ENCODE results near the gene LMOD3.
A peak's percentile ranks its signal among the peaks of the same experiment; 100 is the strongest.

The LMOD3 gene

DNA sequence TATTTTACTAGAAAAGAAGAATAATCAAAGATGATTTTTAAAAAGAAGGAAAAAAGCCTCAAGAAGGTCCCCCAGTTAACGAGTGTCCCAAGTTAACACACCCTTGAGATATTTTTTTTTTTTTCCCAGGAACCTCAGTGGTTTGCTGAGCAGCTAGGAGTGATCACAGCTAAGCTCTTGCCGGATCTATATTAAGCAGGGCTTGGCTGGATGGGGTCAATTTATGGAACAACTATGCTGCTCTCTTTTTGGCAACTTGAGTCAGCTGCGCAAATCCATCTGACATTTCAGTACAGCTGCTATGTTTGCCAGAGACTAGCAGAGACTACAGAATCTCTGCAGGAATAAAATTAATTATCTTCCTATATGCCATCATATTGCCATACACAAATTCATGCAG lies at the start of gene LMOD3:
TSS of gene LMOD3 (minus strand) at position 193 of the 400 bp plus-strand sequence. CDS start 209 bp downstream, outside the sequence.
- DNase-seq: no peak
- in situ Hi-C loops (cut with HindIII; ENCODE audit: low pct_ligation_motif_present, low pct_unique_long_range_greater_than_20kb, low sequenced_read_pairs): no loop called here

DNA sequence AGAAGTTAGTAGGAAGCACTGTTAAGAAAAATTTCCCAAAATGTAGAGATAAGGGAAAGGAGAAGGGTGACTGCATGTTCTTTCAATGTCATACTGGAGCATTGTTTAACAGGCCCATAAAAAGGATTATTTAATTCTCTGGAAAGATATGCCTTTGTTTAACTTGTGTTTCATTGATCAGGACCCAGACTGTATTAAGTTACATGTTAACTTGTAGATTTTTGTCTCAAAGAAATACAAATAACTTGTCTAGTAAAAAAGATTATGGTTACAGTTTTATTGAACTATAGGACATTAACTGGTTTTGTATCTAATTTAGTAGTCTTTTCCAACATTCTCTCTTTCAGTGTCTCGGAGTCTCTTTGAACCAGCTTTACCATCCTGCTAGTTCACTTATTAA lies 49.7 kb upstream of the LMOD3 start:
- in situ Hi-C loops (cut with HindIII; ENCODE audit: low pct_ligation_motif_present, low pct_unique_long_range_greater_than_20kb, low sequenced_read_pairs): no loop called here
- no peak for DNase-seq

DNA sequence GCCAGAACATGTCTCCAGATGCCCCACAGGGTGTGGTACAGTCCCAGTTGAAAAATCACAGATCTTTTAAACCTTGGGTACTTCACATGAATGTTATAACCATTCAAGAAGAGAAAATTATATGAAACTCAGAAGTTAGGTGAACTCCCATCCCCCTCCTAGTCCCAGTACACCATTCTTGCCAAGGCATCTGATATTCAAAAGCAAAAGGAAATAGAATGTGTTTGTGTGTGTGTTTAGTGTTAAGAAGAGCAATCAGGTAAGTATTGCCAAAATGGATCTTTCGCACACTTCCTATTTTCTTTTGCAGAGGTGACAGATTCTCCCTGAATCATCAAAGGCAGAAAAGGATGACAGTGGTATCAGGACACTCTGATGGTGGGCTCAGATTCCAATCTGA lies 44.1 kb upstream of the LMOD3 start:
- in situ Hi-C loops (cut with HindIII; ENCODE audit: low pct_ligation_motif_present, low pct_unique_long_range_greater_than_20kb, low sequenced_read_pairs): no loop called here
- no peak for DNase-seq

DNA sequence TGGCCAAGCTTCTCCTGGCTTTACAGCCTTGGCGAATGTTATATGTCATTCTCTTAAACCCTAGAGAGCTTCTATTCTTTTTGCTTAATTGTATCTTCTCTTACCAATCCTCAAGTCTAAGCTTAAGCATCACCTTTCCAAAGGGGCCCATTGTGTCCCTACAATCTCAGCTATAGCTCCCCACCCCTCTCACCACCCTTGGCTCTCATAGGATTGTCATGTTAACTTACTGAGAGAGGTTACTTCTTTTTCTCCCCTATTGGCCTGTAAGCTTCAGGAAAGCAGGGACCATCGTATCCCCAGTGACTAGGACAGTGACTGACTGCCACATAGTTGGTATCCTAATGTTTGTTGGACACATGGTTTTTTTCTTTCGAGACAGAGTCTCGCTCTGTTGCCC lies 43.3 kb upstream of the LMOD3 start:
- in situ Hi-C loops (cut with HindIII; ENCODE audit: low pct_ligation_motif_present, low pct_unique_long_range_greater_than_20kb, low sequenced_read_pairs): no loop called here

DNA sequence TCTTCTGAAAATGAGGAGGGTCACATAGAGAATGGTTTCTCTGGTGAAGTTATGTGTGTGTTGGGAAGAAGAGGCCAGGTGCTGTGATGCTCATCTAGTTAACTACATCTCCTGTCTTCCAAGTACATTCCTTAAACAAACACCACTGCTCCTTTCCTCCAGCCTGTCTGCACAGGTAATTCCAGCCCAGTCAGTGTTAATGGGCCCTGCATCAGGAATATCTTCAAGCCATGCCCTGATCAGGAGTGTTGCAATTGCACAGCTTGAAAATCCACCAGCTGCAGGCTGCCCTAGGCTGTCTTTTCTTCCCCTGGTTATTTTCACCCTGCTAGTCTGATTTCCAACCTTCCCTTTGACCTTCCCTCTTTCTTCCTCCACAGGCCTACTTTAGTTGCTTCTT lies 41.9 kb upstream of the LMOD3 start:
- DNase-seq: no peak
- in situ Hi-C loops (cut with HindIII; ENCODE audit: low pct_ligation_motif_present, low pct_unique_long_range_greater_than_20kb, low sequenced_read_pairs): no loop called here

More for the DNA sequence above, 43.3 kb upstream of the LMOD3 start:
- DNase-seq: no peak

DNA sequence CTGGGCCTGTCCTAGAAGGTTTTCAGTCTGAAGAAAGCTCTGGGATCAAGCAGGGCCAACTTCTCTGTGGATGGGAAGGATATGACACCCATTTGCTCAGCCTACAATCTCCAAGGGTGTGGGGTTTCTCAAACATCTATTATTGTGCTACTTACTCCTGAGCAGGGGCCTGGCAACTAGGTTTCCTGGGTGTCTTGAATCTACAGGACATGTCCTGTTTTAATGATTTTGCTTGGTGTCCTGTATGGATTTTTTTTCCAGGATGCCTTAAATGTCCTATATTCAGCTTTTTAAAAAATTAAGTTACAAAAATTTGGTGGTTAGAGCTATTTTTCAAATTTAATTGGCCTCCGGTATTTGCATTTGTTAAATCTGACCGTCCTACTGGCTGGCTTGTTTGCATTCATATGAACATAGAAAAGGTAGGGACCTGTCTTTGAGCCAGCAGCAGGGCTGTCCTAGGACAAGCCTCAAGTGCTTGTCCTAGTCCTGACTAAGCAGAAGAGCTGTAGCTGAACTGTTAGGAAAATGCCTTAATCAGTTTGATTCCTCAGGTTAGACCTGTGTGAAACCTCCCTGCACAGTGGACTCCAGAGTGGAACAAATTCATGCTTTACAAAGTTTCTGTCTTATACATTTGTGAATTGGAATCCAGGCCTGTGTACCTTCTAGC lies 40.0 kb upstream of the LMOD3 start:
- no peak for DNase-seq
- in situ Hi-C loops (cut with HindIII; ENCODE audit: low pct_ligation_motif_present, low pct_unique_long_range_greater_than_20kb, low sequenced_read_pairs): no loop called here

DNA sequence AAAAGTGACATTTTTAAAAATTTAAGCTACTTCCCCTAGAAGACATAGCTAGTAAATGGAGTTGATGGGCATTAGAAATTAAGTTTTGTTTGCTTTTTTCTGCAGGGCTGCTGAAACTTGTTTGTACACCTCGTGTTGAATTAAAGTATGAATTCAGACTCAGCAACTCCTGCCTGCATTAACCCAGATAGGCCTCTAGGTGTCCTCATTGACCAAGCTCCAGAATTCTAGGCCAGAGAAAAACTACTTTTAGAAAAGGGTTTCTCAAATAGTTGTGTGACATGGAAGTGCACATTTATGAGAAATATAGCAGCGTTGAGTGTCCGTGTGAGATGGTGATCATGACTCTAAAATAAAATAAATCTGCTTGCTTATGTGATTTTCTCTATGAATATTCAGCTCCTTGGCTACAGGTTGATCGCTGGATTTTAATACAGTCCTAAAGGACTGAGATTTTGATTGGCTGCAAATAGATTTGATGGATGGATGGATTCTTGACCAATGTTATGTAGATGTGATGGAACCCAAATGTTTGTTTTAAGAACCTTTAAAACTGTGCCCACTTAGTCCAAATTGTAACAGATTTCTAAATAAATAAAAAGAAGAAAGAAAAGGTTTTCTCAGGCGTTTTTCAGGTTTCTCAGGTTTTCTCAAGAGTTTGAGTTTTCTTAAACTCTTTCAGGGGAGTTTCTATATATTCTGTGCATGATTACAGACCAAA lies 39.4 kb upstream of the LMOD3 start:
- in situ Hi-C loops (cut with HindIII; ENCODE audit: low pct_ligation_motif_present, low pct_unique_long_range_greater_than_20kb, low sequenced_read_pairs): no loop called here
- DNase-seq: peak; percentile 49

DNA sequence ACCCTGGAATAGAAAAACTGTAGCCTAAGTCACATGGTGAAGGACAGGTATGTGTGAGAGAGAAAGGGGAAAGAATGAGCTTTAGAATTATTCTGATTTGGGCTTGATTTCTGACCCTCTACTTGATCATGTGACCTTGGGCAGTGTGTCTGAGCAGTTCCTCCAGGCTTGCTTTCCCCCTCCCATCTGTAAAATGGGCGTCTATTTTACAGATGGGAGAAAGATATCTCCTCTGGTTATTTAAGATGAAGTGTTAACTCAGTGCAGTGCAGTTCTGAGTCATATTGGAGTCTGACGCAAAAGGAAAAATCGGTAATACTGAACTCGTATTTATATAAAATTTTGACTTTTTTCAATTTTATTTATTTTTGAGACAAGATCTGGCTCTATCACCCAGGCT lies 38.1 kb upstream of the LMOD3 start:
- in situ Hi-C loops (cut with HindIII; ENCODE audit: low pct_ligation_motif_present, low pct_unique_long_range_greater_than_20kb, low sequenced_read_pairs): no loop called here
- DNase-seq: no peak

DNA sequence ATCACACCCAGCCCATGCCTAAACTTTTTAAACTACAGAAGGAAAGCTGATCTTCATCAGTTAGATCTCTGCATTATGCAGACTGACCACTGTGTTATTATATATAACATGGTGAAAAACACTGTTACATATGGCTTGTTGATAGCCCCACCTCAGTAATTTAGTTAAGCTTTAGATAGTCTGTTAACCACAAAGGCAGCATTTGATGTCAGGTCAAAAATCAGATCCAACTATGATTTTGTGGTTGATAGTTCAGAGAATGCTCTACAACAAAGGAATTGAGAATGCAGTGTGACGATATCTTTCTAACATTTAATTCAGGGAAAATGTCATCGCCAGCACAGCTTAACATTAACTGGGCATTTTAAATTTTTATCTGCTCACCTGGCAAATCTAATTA lies 37.7 kb upstream of the LMOD3 start:
- no peak for DNase-seq
- in situ Hi-C loops (cut with HindIII; ENCODE audit: low pct_ligation_motif_present, low pct_unique_long_range_greater_than_20kb, low sequenced_read_pairs): no loop called here

DNA sequence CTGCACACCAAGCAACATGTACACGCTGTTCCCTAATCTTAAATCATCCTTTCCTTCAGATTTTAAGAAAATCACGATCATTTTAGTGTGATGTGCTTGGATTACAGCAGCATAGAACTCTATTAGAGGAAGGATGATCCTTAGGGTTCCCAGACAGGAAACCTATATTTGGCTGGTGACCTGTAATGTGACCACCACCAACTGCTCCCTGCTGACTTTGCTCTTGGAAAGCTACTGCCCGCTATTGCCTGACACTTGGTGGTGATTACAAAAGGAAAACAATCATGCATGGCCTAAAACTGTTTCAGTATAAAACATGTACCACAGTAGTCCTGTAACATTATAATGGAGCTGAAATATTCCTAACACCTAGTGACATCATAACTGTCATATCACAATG lies 27.2 kb upstream of the LMOD3 start:
- in situ Hi-C loops (cut with HindIII; ENCODE audit: low pct_ligation_motif_present, low pct_unique_long_range_greater_than_20kb, low sequenced_read_pairs): no loop called here

DNA sequence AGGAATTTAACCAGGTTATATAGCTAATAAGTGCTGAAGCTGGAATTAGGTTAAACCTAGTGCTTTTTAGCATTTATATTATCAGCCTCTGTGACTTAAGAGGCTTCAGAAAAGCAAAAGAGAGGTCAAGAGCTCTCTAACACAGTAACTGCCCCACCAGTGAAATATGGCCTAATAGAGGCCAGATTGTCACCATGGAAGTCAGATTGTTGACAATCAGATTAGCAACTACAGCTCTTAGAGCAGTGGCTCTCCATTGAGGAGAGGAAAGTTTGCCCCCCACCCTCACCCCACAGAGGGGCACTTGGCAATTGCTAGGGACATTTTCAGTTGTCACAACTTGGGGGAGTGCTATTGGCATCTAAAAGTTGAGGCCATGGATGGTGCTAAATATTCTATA lies 23.3 kb upstream of the LMOD3 start:
- in situ Hi-C loops (cut with HindIII; ENCODE audit: low pct_ligation_motif_present, low pct_unique_long_range_greater_than_20kb, low sequenced_read_pairs): no loop called here
- DNase-seq: no peak

More for the DNA sequence above, 27.2 kb upstream of the LMOD3 start:
- DNase-seq: no peak

DNA sequence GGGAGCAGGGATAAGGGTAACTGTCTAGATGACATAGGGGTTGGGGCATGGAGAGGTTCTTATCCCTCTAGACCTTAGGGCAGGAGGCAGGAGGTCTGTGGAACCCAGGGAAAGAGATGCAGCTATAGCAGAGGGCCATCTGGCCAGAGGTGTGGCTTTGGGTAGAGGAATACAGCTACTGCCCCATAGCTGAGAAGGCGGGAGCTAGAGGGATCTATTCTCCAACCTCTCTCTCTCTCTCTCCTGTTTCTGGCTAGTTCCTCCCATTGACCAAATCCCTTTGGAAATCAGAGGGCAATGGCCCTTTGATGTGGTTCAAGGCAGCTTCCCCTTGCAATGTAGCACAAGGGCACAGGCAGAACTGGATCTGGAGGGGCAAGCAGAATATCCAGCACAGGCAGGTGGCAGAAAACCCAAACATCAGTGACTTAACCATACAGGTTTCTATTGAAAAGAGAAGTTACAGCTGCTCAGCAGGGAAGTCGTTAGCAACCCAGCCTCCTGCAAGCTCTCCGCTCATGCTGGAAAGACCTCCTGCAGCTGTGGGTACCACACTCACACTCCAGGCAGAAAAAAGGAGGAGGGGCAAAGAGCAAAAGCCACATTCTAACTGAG lies 22.3 kb upstream of the LMOD3 start:
- no peak for DNase-seq
- in situ Hi-C loops (cut with HindIII; ENCODE audit: low pct_ligation_motif_present, low pct_unique_long_range_greater_than_20kb, low sequenced_read_pairs): no loop called here

DNA sequence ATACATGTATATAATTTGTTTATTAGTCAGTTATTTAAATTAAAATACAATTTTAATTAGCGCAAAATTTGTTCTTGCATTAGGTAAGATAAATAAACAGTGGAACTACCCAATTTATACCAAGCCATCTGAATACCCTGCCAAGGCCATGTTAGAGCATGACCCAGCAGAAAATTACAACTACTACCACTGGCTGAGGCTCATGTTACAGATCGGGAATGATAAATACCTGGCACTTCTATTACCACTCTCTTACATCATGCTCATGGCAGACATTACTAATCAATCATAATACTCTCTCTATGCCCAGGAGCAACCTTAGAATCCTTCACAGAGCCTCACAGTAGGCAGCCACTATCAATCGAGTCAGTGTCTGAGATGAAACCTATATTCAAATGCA lies 21.2 kb upstream of the LMOD3 start:
- DNase-seq: no peak
- in situ Hi-C loops (cut with HindIII; ENCODE audit: low pct_ligation_motif_present, low pct_unique_long_range_greater_than_20kb, low sequenced_read_pairs): no loop called here

DNA sequence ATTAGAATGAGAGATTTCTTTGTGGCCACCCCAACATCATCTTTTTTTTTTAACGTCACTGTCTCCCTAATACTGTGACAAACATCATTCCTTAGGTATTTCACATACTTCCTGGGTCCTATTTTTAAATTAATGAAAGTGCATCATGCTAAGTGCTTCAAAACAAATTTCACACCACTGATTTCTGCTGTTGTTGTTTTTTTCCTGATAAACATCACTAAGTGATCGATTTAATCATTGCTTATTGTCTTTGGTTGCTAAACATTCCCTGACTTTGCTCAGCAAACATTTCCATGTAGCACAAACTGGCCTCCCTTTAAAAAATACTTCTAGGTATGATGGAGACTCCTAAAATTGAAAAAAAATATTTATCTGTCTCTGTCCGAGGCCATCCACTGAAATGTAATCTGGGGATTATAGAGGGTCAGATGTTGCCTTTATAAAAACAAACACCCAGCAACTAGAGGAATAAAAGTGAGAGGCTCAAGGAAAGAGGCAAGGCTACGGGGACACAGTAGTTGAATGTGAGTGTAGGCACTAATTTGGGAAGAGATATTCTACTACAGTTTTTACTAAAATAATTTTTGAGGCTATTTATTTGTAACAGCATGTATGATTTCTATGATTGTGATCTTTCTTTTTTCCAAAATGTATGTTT lies 20.5 kb upstream of the LMOD3 start:
- in situ Hi-C loops (cut with HindIII; ENCODE audit: low pct_ligation_motif_present, low pct_unique_long_range_greater_than_20kb, low sequenced_read_pairs): no loop called here
- DNase-seq: no peak

DNA sequence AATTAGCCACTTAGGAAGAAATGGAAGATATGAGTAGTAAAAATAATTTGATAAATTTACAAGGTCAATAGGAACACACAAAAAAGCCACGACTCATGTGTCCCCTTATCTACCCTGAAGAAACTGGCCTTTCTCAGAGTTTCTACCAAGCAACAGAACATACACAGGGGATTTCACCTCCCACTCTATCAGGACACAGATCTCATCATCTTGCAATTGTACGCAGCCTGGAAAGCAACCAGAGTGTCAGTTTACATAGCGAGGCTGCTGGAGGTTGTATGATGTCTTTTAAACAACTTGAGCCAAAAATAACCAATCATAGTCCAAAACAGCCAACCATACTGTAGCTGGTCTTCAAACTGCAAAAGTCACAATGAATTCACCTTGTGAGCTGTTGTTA lies 19.7 kb upstream of the LMOD3 start:
- in situ Hi-C loops (cut with HindIII; ENCODE audit: low pct_ligation_motif_present, low pct_unique_long_range_greater_than_20kb, low sequenced_read_pairs): no loop called here
- DNase-seq: no peak

DNA sequence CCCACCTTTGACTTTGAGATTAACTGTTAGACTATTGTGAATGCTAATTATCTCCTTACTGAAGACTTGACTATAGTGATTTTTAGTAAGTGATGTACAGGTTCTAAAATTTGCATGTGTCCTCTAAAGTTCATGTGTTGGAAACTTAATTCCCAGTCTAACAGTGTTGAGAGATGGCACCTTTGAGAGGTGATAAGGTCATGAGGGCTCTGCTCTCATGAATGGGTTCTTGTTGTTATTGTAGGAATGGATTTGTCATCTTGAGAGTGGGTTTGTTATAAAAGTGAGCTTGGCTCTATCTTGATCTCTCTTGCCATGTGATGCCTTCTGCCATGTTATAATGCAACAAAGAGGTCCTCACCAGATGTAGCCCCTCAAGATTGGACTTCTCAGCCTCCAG lies 18.9 kb upstream of the LMOD3 start:
- in situ Hi-C loops (cut with HindIII; ENCODE audit: low pct_ligation_motif_present, low pct_unique_long_range_greater_than_20kb, low sequenced_read_pairs): no loop called here
- no peak for DNase-seq

DNA sequence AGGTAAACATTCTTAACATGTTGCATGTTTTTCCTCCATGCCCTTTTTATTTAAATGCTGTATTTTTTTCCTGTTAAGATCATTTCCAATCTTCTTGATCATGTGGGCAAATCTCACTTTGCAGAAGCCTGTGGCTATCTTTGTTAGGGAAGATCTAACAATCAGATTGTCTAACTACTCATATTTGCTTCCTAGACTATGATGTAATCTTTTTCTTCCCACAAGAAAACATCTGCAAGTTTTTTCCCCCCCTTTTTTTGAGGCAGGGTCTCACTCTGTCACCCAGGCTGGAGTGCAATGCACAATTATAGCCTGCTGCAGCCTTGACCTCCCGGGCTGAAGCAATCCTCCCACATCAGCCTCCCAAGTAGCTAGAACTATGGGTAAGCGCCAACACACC lies 15.0 kb upstream of the LMOD3 start:
- in situ Hi-C loops (cut with HindIII; ENCODE audit: low pct_ligation_motif_present, low pct_unique_long_range_greater_than_20kb, low sequenced_read_pairs): no loop called here
- no peak for DNase-seq

DNA sequence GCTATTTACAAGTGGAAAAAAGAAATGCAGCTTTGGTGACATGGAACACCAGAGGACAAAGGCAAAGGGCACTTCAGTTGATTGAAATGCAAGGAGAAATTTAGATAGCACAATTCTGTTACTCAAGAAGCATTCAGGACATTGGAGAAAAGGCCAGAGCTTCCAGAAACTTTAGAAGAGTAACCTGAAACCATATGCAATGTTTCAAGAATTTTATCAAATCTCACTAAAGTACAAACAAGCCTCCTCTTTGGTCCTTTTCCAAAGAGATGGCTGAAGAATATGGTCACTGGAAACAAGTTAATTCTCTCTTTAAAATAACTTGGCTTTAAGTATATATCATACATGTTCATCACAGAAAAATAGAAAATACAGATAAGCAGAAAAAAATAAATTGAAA lies 14.6 kb upstream of the LMOD3 start:
- in situ Hi-C loops (cut with HindIII; ENCODE audit: low pct_ligation_motif_present, low pct_unique_long_range_greater_than_20kb, low sequenced_read_pairs): no loop called here

DNA sequence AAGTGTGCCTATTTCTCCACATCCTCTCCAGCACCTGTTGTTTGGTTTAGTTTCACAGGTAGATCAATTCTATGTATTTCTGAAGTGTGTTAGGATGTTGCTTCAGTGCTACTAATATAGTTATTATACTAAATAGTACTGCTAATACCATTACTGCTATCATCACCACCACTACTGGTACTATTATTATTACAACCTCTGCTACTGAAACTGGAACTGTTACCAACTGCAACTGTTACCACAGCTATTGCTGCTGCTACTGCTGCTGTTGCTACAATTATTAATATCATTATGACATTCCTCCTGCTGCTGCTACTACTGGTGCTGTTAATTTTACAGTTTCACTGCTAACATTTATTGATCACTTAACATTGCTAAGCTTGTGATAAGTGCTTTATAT lies 8.3 kb upstream of the LMOD3 start:
- in situ Hi-C loops (cut with HindIII; ENCODE audit: low pct_ligation_motif_present, low pct_unique_long_range_greater_than_20kb, low sequenced_read_pairs): no loop called here

More for the DNA sequence above, 14.6 kb upstream of the LMOD3 start:
- DNase-seq: no peak

More for the DNA sequence above, 8.3 kb upstream of the LMOD3 start:
- no peak for DNase-seq
